GM18951 (cell line): ENCODE measurements around the gene NUP98.
"Not testable (repeated sequence)": the region's sequence is repeated elsewhere in the genome, so short reads cannot be mapped to it uniquely, and the experiment has no call there.

Experiments used
- POLR2A ChIP-seq: IDR thresholded peaks from 4 replicates; pipeline ENCODE4 v1.6.1; 2011; ENCODE audit warnings: mild to moderate bottlenecking; ENCODE audit not compliant: insufficient read length, insufficient read depth; ENCODE audit errors: extremely low read depth
- in situ Hi-C: fragments of 300-500 bp; cut with MboI; formaldehyde crosslinking; loops from one replicate; pipeline ENCODE4 v1.12.0; 2022; ENCODE audit warnings: low sequenced_read_pairs, mixed read lengths, inconsistent platforms; ENCODE audit not compliant: unreplicated experiment

The NUP98 gene

GRCh38 chr11:3658252-3658651, 139.1 kb downstream of the NUP98 start:
- TF ChIP-seq POLR2A = no peak
- in situ Hi-C loops = no loop called here

GRCh38 chr11:3657331-3657730, 140.0 kb downstream of the NUP98 start:
- in situ Hi-C loops = not testable (repeated sequence)

- in situ Hi-C loops = no loop called here
- no peak for TF ChIP-seq POLR2A
Observed at GRCh38 chr11:3655547-3655946, 141.8 kb downstream of the NUP98 start.

- in situ Hi-C loops = not testable (repeated sequence)
Observed at GRCh38 chr11:3652514-3652913, 144.8 kb downstream of the NUP98 start.

GRCh38 chr11:3649374-3649773, 148.0 kb downstream of the NUP98 start:
- in situ Hi-C loops = not testable (repeated sequence)

- in situ Hi-C loops = not testable (repeated sequence)
Observed at GRCh38 chr11:3648843-3649242, 148.5 kb downstream of the NUP98 start.

- TF ChIP-seq POLR2A = no peak
- in situ Hi-C loops = no loop called here
Observed at GRCh38 chr11:3645552-3645951, 151.8 kb downstream of the NUP98 start.

- no peak for TF ChIP-seq POLR2A
- in situ Hi-C loops = no loop called here
Observed at GRCh38 chr11:3644817-3645235, 152.5 kb downstream of the NUP98 start, which contains the start of gene ART1. Gene ART1 (plus strand): TSS chr11:3645128. CDS start chr11:3659214, 14,086 bp downstream.

GRCh38 chr11:3643102-3643546, 154.2 kb downstream of the NUP98 start:
- in situ Hi-C loops = not testable (repeated sequence)

- no peak for TF ChIP-seq POLR2A
- in situ Hi-C loops = no loop called here
Observed at GRCh38 chr11:3642071-3642951, 155.0 kb downstream of the NUP98 start.

GRCh38 chr11:3641701-3642070, 155.7 kb downstream of the NUP98 start, which contains the start of gene ART5:
Gene ART5 (minus strand): TSS chr11:3641992. CDS start chr11:3641862, 130 bp downstream.
- in situ Hi-C loops = no loop called here
- TF ChIP-seq POLR2A = no peak

- TF ChIP-seq POLR2A = no peak
- in situ Hi-C loops = no loop called here
Observed at GRCh38 chr11:3641191-3641590, 156.2 kb downstream of the NUP98 start.

- in situ Hi-C loops = no loop called here
- TF ChIP-seq POLR2A = no peak
Observed at GRCh38 chr11:3639841-3640240, 157.5 kb downstream of the NUP98 start.

- in situ Hi-C loops = no loop called here
- TF ChIP-seq POLR2A = no peak
Observed at GRCh38 chr11:3638513-3638912, 158.8 kb downstream of the NUP98 start.

- no peak for TF ChIP-seq POLR2A
- in situ Hi-C loops = no loop called here
Observed at GRCh38 chr11:3637201-3637600, 160.2 kb downstream of the NUP98 start.
